HepG2 (cell line): ENCODE results near the gene ETF1. TPM values are rescaled to one million over a fixed set of nuclear protein-coding genes. Genes with fewer than 3 reads are reported as not detected.
A peak's percentile ranks its signal among the peaks of the same experiment; 100 is the strongest.

Experiments used
- AFF4 ChIP-seq: sonication (generic); formaldehyde crosslinking; IDR thresholded peaks from 2 replicates; pipeline ENCODE4 v1.4.0; 2020; ENCODE audit warnings: missing genetic modification reagents
- ATF1 ChIP-seq: IDR thresholded peaks from 2 replicates; pipeline ENCODE4 v1.6.1; 2016; ENCODE audit warnings: mild to moderate bottlenecking, control low read depth
- ATF7 ChIP-seq, 2 experiments: fragments of 450-650 bp in 1 of 2; sonication (generic) in 1 of 2; formaldehyde crosslinking in 1 of 2; IDR thresholded peaks; 2 replicates each; pipeline versions ENCODE4 v1.4.0 to v1.6.1; 2016 to 2020; ENCODE audit warnings: antibody characterized with exemption in 1 of 2, mild to moderate bottlenecking in 1 of 2, missing genetic modification reagents in 1 of 2
- CBFB ChIP-seq: sonication (generic); formaldehyde crosslinking; IDR thresholded peaks from 2 replicates; pipeline ENCODE4 v1.4.0; 2020; ENCODE audit warnings: missing genetic modification reagents
- FOXK2 ChIP-seq: fragments of 450-650 bp; IDR thresholded peaks from 2 replicates; pipeline ENCODE4 v1.6.1; 2016
- GTF3A ChIP-seq: sonication (generic); formaldehyde crosslinking; conservative IDR thresholded peaks from 2 replicates; pipeline ENCODE4 v1.4.0; 2020; ENCODE audit warnings: mild to moderate bottlenecking, missing genetic modification reagents
- HCFC1 ChIP-seq: fragments of 150-350 bp; IDR thresholded peaks from 2 replicates; pipeline ENCODE4 v1.6.1; 2014; ENCODE audit warnings: low read depth, low read length
- HNF4A ChIP-seq: sonication (generic); formaldehyde crosslinking; IDR thresholded peaks from 2 replicates; pipeline ENCODE4 v1.4.0; 2020; ENCODE audit warnings: missing genetic modification reagents
- KDM2A ChIP-seq: sonication (generic); formaldehyde crosslinking; IDR thresholded peaks from 2 replicates; pipeline ENCODE4 v1.4.0; 2020; ENCODE audit warnings: low read depth, missing genetic modification reagents, borderline replicate concordance
- MAX ChIP-seq: IDR thresholded peaks from 2 replicates; pipeline ENCODE4 v1.6.1; 2012; ENCODE audit warnings: inconsistent platforms
- PREB ChIP-seq: sonication (generic); formaldehyde crosslinking; IDR thresholded peaks from 2 replicates; pipeline ENCODE4 v1.4.0; 2020; ENCODE audit warnings: missing genetic modification reagents
- RAD21 ChIP-seq: fragments of 450-650 bp; formaldehyde crosslinking; IDR thresholded peaks from 2 replicates; pipeline ENCODE4 v1.5.0; 2020; ENCODE audit warnings: mild to moderate bottlenecking
- RFXANK ChIP-seq: IDR thresholded peaks from 2 replicates; pipeline ENCODE4 v1.6.1; 2016
- SMARCE1 ChIP-seq: fragments of 450-650 bp; IDR thresholded peaks from 2 replicates; pipeline ENCODE4 v1.6.1; 2017; ENCODE audit warnings: borderline replicate concordance
- TBP ChIP-seq: sonication (generic); formaldehyde crosslinking; IDR thresholded peaks from 2 replicates; pipeline ENCODE4 v1.5.0; 2020; ENCODE audit warnings: missing genetic modification reagents
- TBX2 ChIP-seq: sonication (generic); formaldehyde crosslinking; IDR thresholded peaks from 2 replicates; pipeline ENCODE4 v1.5.0; 2020; ENCODE audit warnings: missing genetic modification reagents, mild to moderate bottlenecking, borderline replicate concordance
- TERF1 ChIP-seq: sonication (generic); formaldehyde crosslinking; IDR thresholded peaks from 2 replicates; pipeline ENCODE4 v1.8.0; 2022; ENCODE audit warnings: mild to moderate bottlenecking, missing genetic modification reagents, moderate library complexity
- ZKSCAN1 ChIP-seq: fragments of 150-350 bp; IDR thresholded peaks from 2 replicates; pipeline ENCODE4 v1.6.1; 2014; ENCODE audit warnings: low read length
- ZNF251 ChIP-seq: sonication (generic); formaldehyde crosslinking; IDR thresholded peaks from 2 replicates; pipeline ENCODE4 v1.9.0; 2021; ENCODE audit warnings: mild to moderate bottlenecking, missing genetic modification reagents
- ZNF256 ChIP-seq: sonication (generic); formaldehyde crosslinking; conservative IDR thresholded peaks from 2 replicates; pipeline ENCODE4 v1.4.0; 2020; ENCODE audit warnings: missing genetic modification reagents
- ZNF557 ChIP-seq: sonication (generic); formaldehyde crosslinking; IDR thresholded peaks from 2 replicates; pipeline ENCODE4 v1.4.0; 2020; ENCODE audit warnings: missing genetic modification reagents
- ZNF713 ChIP-seq: sonication (generic); formaldehyde crosslinking; IDR thresholded peaks from 2 replicates; pipeline ENCODE4 v1.4.0; 2020; ENCODE audit warnings: mild to moderate bottlenecking, missing genetic modification reagents
- polyA plus RNA-seq, 8 experiments: library from polyadenylated mRNA; depleted of rRNA in 3 of 8; stranded (reverse) in 7 of 8; unstranded in 1 of 8; fragments of >200 nt; fragmentation: Illumina TruSeq in 4 of 8; extraction: Trizol in 4 of 8; gene quantifications; 2 replicates each; pipeline versions ENCODE4 v1.2.1 to v1.2.3, GENCODE V29; 2011 to 2016; ENCODE audit warnings: low read depth in 4 of 8, missing spikeins in 1 of 8, mixed read lengths in 1 of 8; ENCODE audit not compliant: insufficient read depth in 1 of 8
- total RNA-seq, 5 experiments: library from RNA; depleted of rRNA; stranded (reverse); fragments of >200 nt; fragmentation: Illumina TruSeq; extraction: Trizol; gene quantifications; 2 replicates each; pipeline ENCODE4 v1.2.3, GENCODE V29; 2016; ENCODE audit warnings: low read depth in 1 of 5
- TF ChIP-seq, protein P1 (sequence below): sonication (generic); formaldehyde crosslinking; IDR thresholded peaks from 2 replicates; pipeline ENCODE4 v1.4.0; 2020; ENCODE audit warnings: missing genetic modification reagents

Gene ETF1
- total and polyA plus RNA-seq, 2 of the 13 experiments (the other 11 are each of a cell fraction or from before 2014, with no cell fraction given) = 52.1 to 184 TPM

GRCh38 chr5:138575194-138576015 is 32.4 kb upstream of the ETF1 start, which contains the start of gene HSPA9 (continued):
- peak; percentile 56; the same call in 1 of the 2 replicates for TF ChIP-seq ZNF251 (CRISPR knock-in tag)
- no peak for TF ChIP-seq SMARCE1
- peak; percentile 62; the same call in 1 of the 2 replicates for TF ChIP-seq RFXANK
- TF ChIP-seq FOXK2 = peak; percentile 84
- peak; percentile 86; the same call in 1 of the 2 replicates for TF ChIP-seq ZNF557 (CRISPR knock-in tag)
- no peak for TF ChIP-seq AFF4 (CRISPR knock-in tag)
- TF ChIP-seq TBX2 = peak; percentile 88
- TF ChIP-seq ATF1 = 0 out of 2 replicates have a peak, but pooled peaks have one; percentile 65
- peak; percentile 70 for TF ChIP-seq KDM2A (CRISPR knock-in tag)
- no peak for TF ChIP-seq TERF1
- TF ChIP-seq, protein P1, sequence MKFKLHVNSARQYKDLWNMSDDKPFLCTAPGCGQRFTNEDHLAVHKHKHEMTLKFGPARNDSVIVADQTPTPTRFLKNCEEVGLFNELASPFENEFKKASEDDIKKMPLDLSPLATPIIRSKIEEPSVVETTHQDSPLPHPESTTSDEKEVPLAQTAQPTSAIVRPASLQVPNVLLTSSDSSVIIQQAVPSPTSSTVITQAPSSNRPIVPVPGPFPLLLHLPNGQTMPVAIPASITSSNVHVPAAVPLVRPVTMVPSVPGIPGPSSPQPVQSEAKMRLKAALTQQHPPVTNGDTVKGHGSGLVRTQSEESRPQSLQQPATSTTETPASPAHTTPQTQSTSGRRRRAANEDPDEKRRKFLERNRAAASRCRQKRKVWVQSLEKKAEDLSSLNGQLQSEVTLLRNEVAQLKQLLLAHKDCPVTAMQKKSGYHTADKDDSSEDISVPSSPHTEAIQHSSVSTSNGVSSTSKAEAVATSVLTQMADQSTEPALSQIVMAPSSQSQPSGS (CRISPR knock-in tag) = peak; percentile 90
- peak; percentile 55; the same call in 1 of the 2 replicates for TF ChIP-seq CBFB (CRISPR knock-in tag)
- TF ChIP-seq HNF4A (CRISPR knock-in tag) = no peak; the same call in 1 of the 2 replicates
- TF ChIP-seq GTF3A (CRISPR knock-in tag) = no peak
- peak; percentile 2; the same call in 1 of the 2 replicates for TF ChIP-seq PREB (CRISPR knock-in tag)
- no peak for TF ChIP-seq ZNF713 (CRISPR knock-in tag)
- TF ChIP-seq ZKSCAN1 = no peak
- peak; percentile 73 for TF ChIP-seq ATF7 (IDR thresholded peaks at IDR 0.05)
- peak; percentile 75 for TF ChIP-seq ATF7 (CRISPR knock-in tag; IDR thresholded peaks at IDR 0.05)
- peak; percentile 55; the same call in 1 of the 2 replicates for TF ChIP-seq HCFC1
- TF ChIP-seq ZNF256 (CRISPR knock-in tag) = peak; percentile 94
- peak; percentile 71 for TF ChIP-seq RAD21 (CRISPR knock-in tag)
- no peak for TF ChIP-seq TBP
- TF ChIP-seq MAX = peak; percentile 99
